ENCODE measurements around the gene SCYGR3.

The SCYGR3 gene, protein sequence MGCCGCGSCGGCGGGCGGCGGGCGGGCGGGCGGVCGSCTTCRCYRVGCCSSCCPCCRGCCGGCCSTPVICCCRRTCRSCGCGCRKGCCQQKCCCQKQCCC

DNA sequence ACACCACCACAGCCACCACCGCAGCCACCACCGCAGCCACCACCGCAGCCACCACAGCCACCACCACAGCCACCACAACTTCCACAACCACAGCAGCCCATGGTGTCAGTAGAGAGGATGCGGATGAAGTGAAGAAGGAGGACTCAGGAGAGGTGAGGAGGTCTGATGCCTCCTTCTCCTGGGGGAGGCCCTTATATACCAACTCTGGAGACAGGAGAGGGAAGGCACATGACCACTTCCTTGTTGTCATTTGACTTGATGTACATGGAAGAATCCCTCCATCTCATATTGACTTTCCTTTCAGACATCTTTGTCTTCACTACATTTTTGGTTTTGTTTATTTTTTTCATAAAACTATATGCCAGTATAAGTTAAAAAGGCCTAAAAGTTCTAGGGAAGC is at the start of gene SCYGR3:
Gene SCYGR3, minus strand, starts transcription at position 101 of the 400 bp plus-strand sequence. Its CDS starts 0 bp downstream, at position 101.
- TF ChIP-seq, protein P1, sequence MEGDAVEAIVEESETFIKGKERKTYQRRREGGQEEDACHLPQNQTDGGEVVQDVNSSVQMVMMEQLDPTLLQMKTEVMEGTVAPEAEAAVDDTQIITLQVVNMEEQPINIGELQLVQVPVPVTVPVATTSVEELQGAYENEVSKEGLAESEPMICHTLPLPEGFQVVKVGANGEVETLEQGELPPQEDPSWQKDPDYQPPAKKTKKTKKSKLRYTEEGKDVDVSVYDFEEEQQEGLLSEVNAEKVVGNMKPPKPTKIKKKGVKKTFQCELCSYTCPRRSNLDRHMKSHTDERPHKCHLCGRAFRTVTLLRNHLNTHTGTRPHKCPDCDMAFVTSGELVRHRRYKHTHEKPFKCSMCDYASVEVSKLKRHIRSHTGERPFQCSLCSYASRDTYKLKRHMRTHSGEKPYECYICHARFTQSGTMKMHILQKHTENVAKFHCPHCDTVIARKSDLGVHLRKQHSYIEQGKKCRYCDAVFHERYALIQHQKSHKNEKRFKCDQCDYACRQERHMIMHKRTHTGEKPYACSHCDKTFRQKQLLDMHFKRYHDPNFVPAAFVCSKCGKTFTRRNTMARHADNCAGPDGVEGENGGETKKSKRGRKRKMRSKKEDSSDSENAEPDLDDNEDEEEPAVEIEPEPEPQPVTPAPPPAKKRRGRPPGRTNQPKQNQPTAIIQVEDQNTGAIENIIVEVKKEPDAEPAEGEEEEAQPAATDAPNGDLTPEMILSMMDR (IDR thresholded peaks at IDR 0.05) = no peak
- no peak within 1 kb of the TSS for H3K4me3 ChIP-seq
- no peak within 1 kb of the TSS for H3K27ac ChIP-seq
- DNase-seq (ENCODE audit: low spot score) = no peak

DNA sequence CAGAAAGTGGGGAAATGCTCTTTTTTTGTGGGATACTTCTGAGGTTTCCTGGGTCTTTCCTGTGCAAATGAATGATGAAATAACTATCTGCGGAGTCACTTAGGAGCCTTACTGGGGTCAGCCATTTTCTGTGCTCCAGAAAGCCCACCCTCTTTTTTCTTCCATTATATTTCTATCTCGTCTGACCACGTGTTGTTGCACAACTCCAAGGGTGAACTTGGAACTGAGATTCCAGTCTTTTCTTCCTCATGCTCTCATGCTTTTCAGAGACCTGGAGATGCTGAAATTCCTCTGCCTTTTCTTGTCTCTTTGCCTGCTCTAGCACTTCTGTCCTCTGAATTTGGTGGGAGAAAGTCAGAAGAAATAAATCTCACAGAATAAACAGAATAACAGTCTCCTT is 47.2 kb upstream of the SCYGR3 start:
- H3K27ac ChIP-seq = no peak overlapping the region
- DNase-seq (ENCODE audit: low spot score) = no peak
- no peak overlapping the region for H3K4me3 ChIP-seq
- TF ChIP-seq, protein P1 (IDR thresholded peaks at IDR 0.05) = no peak

DNA sequence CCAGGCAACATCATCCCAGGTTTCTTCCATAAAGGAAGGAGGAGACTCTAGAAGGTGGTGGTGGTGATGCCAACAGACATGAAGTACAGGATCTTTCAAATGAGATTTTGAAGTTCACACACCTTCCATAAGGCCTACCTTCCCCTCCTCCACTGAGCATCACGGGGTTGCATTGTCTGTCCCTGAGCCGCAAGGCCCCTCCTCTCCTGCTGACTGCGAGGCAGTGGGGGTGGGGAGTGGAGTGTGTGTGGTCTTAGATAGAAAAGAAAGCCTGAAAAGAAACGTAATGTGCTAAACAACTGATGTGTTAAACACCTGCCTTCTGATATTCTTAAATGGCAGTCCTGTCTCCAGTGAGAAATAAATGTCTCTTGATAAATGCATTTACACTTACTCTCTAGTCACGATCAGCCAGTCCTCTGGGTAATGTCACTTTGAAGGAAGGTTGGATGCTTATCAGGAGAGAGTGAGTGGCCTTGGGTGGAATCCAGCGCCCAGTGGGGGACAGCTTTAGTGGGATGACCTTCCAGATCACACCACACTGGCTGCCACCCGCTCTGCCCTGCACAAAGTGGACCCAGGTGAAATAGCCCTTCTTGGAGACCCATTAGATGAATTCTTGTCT is 46.5 kb upstream of the SCYGR3 start:
- TF ChIP-seq, protein P1 (IDR thresholded peaks at IDR 0.05) = no peak
- DNase-seq (ENCODE audit: low spot score) = no peak
- Histone ChIP-seq H3K27ac (no peak overlapping the region), H3K4me3 (no peak overlapping the region)

DNA sequence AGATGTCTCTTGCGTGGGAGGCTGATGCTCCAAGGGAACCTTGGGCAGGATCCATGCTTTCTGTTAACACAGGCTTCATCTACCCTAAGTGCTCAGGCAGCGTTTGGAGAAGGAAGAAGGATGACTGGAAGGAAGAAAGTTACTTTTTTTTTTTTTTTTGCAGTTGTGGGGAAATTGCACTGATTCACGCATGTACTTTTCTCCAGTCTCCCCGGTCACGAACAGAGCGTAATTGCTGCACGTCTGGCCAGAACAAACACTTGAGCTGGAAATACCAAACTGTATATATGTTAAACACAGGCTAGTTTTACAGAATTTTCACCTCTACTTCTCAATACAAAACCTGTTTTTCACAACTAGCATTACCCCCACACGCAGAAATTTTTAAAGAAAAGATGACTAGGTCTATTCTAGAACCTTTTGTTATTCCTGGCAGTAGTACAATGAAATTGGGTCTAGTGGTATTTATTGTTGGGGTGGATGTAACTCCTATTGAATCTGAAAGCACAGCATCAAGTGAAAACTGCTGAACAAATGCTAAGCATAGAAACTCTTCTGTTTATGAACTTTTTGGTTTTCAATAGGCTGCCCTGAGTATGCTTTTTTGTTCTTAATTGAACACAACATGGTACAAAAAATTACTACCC is 42.7 kb upstream of the SCYGR3 start:
- no peak overlapping the region for H3K27ac ChIP-seq
- no peak for DNase-seq (ENCODE audit: low spot score)
- TF ChIP-seq, protein P1 (IDR thresholded peaks at IDR 0.05) = no peak

DNA sequence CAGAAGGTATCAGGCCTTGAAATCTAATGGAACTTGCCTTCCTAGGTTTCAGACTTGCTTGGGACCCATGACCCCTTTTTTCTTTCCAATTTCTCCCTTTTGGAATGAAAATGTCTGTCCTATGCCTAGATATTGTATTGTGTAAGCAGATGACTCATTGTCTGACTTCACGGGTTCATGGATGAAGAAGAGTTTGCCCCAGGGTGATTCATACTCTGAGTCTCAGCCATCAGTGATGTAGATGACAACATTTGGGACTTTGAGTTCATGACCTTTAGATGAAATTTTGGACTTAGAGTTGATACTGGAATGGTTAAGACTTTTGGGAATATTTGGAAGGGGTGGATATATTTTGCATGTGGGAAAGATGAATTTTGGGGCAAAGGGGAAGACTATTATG is 40.8 kb upstream of the SCYGR3 start:
- TF ChIP-seq, protein P1 (IDR thresholded peaks at IDR 0.05) = no peak
- Histone ChIP-seq H3K4me3 (no peak overlapping the region), H3K27ac (no peak overlapping the region)
- DNase-seq (ENCODE audit: low spot score) = no peak

More for the DNA sequence above, 42.7 kb upstream of the SCYGR3 start:
- H3K4me3 ChIP-seq = no peak overlapping the region

DNA sequence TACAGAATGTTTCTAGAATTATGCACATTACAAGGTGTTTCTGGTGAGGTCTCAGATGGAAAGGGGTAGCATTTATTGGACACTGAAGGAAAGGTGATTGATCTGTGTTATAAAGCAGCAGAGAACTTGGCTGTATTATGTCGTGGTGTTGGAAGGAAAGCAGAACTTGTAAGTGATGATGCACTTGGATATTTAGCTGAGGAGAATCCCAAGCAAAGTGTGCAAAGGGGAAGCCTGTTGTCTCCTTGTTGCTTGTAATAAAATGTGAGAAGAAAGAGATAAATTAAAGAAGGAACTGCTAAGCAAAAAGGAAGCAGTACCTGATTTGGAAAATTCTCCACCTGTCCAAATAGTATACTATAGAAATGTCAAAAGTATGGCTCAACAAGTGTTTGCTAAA is 39.8 kb upstream of the SCYGR3 start:
- DNase-seq (ENCODE audit: low spot score) = no peak
- no peak overlapping the region for H3K4me3 ChIP-seq
- TF ChIP-seq, protein P1 (IDR thresholded peaks at IDR 0.05) = no peak
- no peak overlapping the region for H3K27ac ChIP-seq

DNA sequence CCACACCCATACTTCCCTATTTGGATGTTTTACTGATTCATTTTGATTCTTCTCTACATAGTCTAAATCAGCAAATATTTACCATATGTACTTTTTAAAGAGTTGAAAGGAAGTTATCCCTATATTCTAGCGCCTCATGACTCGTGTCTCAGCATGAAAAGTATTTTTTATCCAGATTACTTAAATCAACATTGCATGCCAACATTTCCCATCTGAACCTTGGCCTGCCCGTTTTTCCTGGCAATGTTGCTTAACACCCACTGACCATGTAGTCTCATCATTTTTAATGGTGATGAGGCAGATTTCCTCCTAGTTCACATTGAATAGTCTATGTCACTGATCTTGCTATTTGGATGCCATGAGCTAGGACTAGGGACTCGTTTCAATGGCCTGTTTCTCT is 38.8 kb upstream of the SCYGR3 start:
- Histone ChIP-seq H3K4me3 (no peak overlapping the region), H3K27ac (peak overlapping the region in 1 of 2 donors; percentile 15)
- no peak for DNase-seq (ENCODE audit: low spot score)
- TF ChIP-seq, protein P1 (IDR thresholded peaks at IDR 0.05) = no peak
